Hematopoietic multipotent progenitor cell treated with erythropoietin and hydrocortisone succinate and interleukin-3 and kit ligand, for 17 days (in vitro differentiated cells): ENCODE results near the gene IL6R.
A peak's percentile ranks its signal among the peaks of the same experiment; 100 is the strongest.

Experiments
- DNase-seq: peaks from one replicate; pipeline ENCODE4 v3.0.0-alpha.2; 2015; ENCODE audit warnings: low spot score

IL6R gene

DNA sequence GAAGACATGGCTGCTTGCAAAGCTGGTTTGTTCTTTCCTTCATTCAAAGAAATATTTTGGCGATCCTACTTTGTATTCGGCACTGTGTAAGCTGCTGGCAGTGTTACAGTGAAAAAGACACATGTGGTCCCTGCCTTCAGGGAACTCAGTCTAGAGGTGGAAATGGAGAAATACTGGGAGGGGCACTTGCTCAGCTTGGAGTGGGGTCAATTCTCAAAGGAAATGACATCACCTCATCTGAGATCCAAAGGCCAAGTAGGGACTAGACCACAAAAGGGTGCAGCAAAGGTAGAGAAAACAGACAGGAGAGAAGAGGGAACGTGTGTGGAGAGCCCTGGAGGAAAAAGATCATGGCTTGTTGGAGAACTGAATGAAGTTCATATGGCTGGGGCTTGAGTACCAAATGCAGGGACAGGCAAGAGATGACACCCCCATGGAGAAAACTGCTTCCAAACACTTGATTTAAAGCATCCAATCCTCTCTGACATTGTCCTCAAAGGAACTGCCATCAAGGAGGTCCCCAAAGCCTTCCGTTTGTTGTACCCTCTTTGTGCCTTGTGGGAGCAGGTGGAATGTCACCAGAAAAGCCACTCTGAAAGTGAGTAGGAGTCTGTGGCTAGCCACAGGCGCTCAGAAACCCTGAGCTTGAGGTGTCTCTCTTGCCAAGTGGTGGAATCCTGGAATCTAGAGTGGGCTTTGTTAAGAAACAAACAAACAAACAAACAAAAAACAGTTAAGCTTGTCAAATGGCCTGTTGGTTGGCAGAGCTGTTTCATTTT is 48.6 kb downstream of the IL6R start:
- DNase-seq, result no peak

- DNase-seq, result no peak
Measured at GRCh38 chr1:154454386-154455120, 49.4 kb downstream of the IL6R start.

- DNase-seq, result no peak
Measured at GRCh38 chr1:154456631-154457030, 51.5 kb downstream of the IL6R start.

DNA sequence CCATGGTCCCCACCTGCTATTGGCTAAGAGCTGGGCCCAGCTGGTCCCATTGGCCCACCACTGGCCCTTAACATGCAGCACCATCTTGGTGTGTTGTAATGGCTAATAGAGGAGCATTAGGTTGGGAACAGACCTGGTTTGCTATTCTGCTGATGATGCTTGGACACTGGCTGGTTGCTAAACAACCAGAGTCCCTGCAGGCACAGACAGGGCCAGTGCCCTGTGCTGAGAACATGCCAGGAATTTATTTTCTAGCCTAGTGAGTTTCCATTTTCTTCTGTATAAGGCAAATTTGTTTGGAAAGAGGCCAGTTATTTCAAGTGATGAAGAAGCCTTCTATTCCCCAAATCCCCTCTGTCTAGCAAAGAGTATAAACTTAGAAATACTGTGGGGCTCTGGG is 53.9 kb downstream of the IL6R start:
- DNase-seq, result no peak

GRCh38 chr1:154460695-154461260 is 55.6 kb downstream of the IL6R start:
- DNase-seq, result no peak

DNA sequence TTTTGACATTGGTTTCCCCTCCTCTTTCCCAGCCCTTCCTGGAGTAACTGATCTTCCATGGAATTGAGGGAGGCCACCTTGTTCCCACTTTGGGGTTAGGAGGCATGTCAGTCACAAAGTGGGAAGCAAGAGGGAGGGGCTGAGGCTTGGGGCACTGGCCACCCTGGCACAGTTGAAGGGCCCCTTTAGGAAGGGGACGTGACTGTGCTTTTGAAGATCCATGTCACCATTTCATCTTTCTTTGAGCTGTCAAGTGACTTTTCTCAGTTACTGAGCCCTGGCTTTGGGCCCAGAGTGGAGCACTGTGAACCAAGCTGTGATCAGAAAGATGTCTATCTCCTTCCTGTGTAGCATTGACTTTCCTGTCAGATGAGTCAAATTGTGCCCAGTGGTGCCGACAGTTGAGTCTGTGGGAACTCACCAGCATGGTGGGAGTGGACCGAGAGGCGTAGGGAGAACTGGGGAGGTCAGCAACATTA is 58.4 kb downstream of the IL6R start:
- DNase-seq, result no peak

- no peak for DNase-seq
Measured at GRCh38 chr1:154465621-154466195, 60.6 kb downstream of the IL6R start.

DNA sequence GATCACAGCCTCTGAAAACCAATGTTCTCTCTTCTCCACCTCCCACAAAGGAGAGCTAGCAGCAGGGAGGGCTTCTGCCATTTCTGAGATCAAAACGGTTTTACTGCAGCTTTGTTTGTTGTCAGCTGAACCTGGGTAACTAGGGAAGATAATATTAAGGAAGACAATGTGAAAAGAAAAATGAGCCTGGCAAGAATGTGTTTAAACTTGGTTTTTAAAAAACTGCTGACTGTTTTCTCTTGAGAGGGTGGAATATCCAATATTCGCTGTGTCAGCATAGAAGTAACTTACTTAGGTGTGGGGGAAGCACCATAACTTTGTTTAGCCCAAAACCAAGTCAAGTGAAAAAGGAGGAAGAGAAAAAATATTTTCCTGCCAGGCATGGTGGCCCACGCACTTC is 61.1 kb downstream of the IL6R start:
- DNase-seq, result no peak

GRCh38 chr1:154466921-154467417 is 61.8 kb downstream of the IL6R start:
- DNase-seq, result no peak

DNA sequence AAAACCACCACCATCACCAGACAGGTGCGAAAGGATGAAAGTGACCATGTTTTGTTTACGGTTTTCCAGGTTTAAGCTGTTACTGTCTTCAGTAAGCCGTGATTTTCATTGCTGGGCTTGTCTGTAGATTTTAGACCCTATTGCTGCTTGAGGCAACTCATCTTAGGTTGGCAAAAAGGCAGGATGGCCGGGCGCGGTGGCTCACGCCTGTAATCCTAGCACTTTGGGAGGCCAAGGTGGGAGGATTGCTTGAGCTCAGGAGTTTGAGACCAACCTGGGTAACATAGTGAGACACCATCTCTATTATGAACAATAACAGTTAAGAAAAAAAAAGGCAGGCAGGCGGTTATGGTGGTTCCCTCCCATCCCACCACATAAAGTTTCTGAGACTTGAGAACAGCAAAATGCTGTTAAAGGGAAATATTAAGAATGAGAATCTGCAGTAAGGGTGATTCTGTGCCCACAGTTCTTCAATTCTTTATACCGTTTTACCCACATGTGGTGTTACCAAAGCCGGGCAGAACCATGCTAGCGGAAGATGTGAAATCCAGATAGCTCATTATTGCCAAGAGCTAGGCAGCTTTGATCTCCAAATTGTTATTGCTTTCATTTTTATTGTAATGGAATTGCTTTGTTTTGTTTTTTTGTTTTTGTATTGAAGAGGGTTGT is 62.4 kb downstream of the IL6R start:
- no peak for DNase-seq

GRCh38 chr1:154468535-154469250 is 63.5 kb downstream of the IL6R start:
- DNase-seq, result no peak

DNA sequence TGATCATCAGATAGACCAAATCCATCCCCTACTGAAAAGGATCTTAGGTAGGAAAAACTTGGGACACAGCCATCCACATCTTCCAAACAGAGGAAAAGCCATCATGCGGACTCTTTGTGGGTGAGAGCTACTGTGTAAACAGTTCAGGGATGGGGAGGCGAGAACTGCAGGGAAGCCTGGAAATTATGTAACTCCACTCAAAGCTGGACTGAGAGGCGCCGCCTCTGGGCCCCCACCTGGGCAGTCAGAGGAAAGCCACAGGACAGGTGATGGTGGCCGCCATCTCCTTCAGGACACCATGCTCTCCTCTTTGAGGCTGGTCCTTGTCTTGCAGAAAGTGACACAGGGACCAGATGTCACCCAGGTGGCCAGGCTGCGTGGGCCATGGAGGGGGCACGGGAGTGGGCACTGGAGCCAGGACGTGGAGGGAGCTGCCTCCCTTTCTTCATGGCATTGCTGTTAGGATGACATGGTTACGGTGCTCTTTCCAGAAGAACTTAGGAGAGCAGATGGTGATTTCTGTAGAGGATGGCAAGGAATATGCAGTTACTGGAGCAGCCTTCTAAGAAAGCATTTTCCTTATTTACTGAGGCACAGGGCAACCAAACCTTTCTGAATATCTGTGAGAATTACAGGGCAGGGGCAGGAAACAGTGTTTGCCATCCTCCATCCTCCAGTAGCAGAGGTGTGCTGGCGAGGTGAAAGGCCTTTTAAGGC is 64.9 kb downstream of the IL6R start:
- DNase-seq, result no peak

GRCh38 chr1:154471304-154471703 is 66.2 kb downstream of the IL6R start:
- no peak for DNase-seq

DNA sequence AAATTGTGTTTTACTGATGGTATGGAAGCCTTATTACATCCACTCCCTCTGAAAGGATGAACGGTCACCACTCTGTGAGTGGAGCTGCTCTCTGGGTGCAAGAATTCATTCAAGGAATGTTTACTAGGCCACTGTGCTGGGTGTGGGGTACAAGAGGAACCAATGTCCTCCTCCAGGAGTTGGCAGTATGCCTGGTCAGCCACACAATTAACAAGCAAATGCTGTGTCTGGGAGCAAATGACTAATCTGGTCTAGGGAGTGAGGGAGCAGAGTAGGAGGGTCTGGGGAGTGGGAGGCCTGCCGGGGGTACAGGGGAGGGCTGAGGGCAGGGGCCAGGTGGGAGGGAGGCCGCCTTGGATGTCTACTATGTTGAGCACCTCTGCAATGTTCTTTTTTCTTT is 69.7 kb downstream of the IL6R start:
- DNase-seq, result no peak

DNA sequence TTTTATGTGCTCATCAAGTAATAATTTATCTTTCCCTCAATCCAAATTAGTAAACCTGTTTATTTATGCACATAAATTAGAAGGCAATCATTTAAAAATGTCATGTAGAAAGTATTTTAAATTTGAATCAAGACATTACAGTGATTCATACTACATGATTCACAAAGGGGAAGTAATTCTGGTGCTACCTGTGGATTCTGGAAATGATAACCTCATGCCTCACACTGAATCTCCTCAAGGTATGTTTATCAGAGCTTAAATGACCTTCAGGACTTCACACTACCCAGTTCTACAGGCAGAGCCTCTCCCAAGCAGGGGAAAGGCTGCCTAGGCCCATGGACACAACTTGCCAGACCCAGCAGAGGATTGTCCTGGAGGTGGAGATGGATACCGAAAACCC is 71.6 kb downstream of the IL6R start:
- DNase-seq, result no peak

GRCh38 chr1:154478013-154478412 is 72.9 kb downstream of the IL6R start:
- no peak for DNase-seq

DNA sequence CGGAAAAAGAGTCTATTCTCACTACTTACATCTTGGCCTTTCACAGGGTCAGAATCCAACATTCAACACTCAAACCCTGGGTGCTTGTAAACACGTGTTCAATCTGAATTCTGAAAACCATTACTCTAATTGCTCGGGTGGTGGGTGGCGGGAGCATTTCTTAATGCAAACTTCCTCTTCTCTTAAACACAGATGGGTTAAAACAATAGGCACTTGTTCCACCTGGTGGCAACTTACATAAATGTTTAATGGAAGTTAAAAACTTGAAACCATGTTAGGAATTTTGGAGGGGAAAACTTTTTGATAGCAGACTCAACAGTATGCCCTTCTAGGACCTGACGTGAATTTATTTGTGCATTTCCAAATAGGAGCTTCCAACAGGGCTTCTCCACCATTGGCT is 73.5 kb downstream of the IL6R start:
- DNase-seq, result no peak

DNA sequence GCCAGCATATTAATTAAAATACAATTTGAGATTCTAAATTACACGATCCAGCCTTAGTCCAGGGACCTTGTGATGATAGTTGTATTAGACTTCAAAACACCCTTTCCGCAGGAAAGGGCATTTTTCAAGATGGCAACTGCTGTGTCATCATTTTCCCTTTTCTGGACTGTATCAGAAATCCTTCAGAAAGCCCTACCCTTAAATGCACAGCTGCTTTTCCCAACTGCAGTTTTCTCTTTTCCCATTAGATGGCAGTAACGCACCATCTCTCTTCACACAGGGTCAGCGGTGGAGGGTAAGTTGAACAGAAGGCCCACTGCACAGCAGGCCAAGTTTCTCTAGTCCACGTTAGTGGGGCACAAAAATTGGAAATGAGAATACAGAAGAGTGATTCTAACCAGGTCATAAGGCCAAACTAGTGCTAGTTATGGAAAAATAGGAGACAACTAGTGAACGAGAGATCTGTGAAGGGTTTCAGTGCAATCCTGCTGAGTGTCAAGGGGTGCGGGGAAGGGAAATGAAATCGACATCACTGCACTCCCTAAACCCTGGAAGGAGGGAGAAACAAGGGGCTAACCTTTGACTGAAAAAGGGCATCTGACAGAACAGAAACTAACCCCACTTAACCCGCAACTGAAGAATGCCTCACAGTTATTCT is 74.8 kb downstream of the IL6R start:
- peak; percentile 84 for DNase-seq

DNA sequence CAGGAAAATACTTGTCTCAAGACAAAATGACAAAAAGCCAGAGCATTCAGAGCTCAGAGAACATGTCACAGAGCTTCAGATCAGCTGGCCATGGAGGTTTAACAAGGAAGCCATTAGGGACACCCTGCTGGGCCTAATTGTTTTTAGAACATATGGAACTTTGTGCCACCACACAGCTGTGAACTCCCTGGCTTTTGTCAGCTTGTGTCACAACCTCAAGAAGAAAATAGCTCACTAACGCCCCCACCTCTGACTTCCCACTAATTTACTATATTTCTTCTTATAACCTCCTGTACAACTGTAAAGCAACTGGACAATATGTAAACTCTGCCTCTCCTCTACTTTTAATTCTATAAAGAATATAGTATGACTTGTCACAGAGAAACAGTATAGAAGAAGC is 75.9 kb downstream of the IL6R start:
- no peak for DNase-seq
